Body of pancreas (tissue), 4 donors: Measurements from ENCODE around the gene HSP90B1. TPM values are rescaled to one million over a fixed set of nuclear protein-coding genes. Genes with fewer than 3 reads are reported as not detected.

Source experiments
- ATAC-seq: fragments of 150-250 bp; one replicate; pipeline ENCODE4 v1.9.1; 2016
- DNase-seq, 4 donors: peaks; one replicate each; pipeline ENCODE4 v3.0.0-alpha.2; 2019
- H3K27ac ChIP-seq, 4 donors: fragments of 200-600 bp; sonication (generic); 1 replicate in 3 of 4; 2 replicates in 1 of 4; pipeline versions ENCODE4 v1.5.1 to v1.6.1; 2016 to 2019; ENCODE audit warnings: mild to moderate bottlenecking in 1 of 4, mixed read lengths in 1 of 4, moderate library complexity in 1 of 4
- H3K27me3 ChIP-seq, 2 donors: fragments of 200-600 bp; sonication (generic); one replicate each; pipeline ENCODE4 v1.6.0; 2016; ENCODE audit warnings: mild to moderate bottlenecking in 1 of 2
- H3K36me3 ChIP-seq, 2 donors: fragments of 200-600 bp; sonication (generic); replicated peaks in 1 of 2; 2 replicates each; pipeline ENCODE4 v1.5.1; 2016; ENCODE audit warnings: low read depth in 2 of 2; ENCODE audit not compliant: insufficient read depth in 1 of 2
- H3K4me1 ChIP-seq: fragments of 200-600 bp; sonication (generic); one replicate; pipeline ENCODE4 v1.6.0; 2016
- H3K4me3 ChIP-seq, 2 donors: fragments of 200-600 bp; sonication (generic); 1 replicate in 1 of 2; 2 replicates in 1 of 2; pipeline ENCODE4 v1.5.1; 2016 to 2019
- H3K9me3 ChIP-seq, 3 donors: fragments of 200-600 bp; sonication (generic); 1 replicate in 2 of 3; 2 replicates in 1 of 3; pipeline ENCODE4 v1.5.1; 2016
- POLR2A ChIP-seq, 3 donors: fragments of 450-650 bp; IDR thresholded peaks; one replicate each; pipeline ENCODE4 v1.6.1; 2016; ENCODE audit warnings: antibody characterized with exemption in 3 of 3, mild to moderate bottlenecking in 2 of 3
- WGBS, 2 donors: methylation state at CpG; one replicate each; pipeline ENCODE4 v1.1.5; 2017; 5-methylcytosine and 5-hydroxymethylcytosine counted together
- intact Hi-C: fragments of 100-400 bp; cut with DNase I; formaldehyde crosslinking; loops from one replicate; pipeline ENCODE4 v1.15.1; 2023
- total RNA-seq, 2 donors: library from RNA; depleted of rRNA; stranded (reverse); fragments of >200 nt; gene quantifications; one replicate each; pipeline ENCODE4 v1.1.0, GENCODE V29; 2016
- TF ChIP-seq, protein P1 (sequence below), 7 experiments: fragments of 450-650 bp in 4 of 7; fragments of 200-600 bp in 3 of 7; sonication (generic) in 3 of 7; IDR thresholded peaks; one replicate each; pipeline ENCODE4 v1.5.1; 2016 to 2019; ENCODE audit warnings: antibody characterized with exemption in 7 of 7

Gene HSP90B1
- total RNA-seq, 2 donors from 2014 or later, result 216 to 628 TPM

DNA sequence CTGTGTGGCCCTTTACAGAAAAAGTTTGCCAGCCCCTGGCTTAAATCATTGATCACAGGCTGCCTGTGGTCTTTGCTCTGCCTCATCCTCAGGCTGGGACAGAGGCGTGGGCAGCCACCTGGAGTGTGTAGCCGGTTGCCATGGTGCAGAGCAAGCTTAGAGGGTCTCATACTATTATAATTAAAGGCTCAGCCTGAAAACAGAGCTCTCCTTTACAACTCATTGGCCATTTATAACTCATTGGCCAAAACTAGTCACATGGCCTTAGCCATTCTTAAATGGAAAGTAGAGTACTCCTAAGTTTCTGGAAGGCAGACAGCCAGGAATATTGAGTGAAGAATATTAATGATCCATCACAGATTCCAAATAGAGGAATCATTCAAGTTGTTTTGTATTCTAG is 3.0 kb downstream of the HSP90B1 start:
- WGBS, 2 donors, result 33 to 79% methylated on average over 2 of the region's 2 CpGs
- ATAC-seq (no peak), DNase-seq (no peak)
- Histone ChIP-seq H3K4me1 (peaks cover 67% of the 10 kb centered on the region), H3K4me3 (no peak overlapping the region), H3K36me3 (peaks cover 0 to 19% of the 10 kb centered on the region in 2 donors), H3K9me3 (no peaks in the 10 kb centered on the region), H3K27ac (no peak overlapping the region), H3K27me3 (no peaks in the 10 kb centered on the region)
- intact Hi-C loops, result no loop called here
- TF ChIP-seq, protein P1, sequence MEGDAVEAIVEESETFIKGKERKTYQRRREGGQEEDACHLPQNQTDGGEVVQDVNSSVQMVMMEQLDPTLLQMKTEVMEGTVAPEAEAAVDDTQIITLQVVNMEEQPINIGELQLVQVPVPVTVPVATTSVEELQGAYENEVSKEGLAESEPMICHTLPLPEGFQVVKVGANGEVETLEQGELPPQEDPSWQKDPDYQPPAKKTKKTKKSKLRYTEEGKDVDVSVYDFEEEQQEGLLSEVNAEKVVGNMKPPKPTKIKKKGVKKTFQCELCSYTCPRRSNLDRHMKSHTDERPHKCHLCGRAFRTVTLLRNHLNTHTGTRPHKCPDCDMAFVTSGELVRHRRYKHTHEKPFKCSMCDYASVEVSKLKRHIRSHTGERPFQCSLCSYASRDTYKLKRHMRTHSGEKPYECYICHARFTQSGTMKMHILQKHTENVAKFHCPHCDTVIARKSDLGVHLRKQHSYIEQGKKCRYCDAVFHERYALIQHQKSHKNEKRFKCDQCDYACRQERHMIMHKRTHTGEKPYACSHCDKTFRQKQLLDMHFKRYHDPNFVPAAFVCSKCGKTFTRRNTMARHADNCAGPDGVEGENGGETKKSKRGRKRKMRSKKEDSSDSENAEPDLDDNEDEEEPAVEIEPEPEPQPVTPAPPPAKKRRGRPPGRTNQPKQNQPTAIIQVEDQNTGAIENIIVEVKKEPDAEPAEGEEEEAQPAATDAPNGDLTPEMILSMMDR (IDR thresholded peaks at IDR 0.05), result no peak
- no peak for TF ChIP-seq POLR2A (IDR thresholded peaks at IDR 0.05)

DNA sequence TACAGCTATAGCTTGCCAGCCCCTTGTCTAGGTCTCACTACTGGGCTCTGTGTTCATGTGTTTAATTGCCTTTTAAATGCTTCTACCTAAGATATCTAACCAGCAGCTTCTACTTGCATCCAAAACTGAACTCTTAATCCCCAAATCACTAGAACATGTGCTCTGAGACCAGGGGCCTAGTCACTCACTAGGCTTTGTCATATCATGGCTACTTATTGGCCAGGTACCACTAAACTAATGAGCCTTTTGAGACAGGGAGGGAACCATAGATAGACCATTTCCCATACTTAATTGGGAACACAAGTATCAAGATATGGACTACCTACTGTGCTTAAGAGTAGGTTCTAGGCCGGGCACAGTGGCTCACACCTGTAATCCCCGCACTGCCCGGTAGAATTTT is 6.5 kb downstream of the HSP90B1 start:
- DNase-seq (no peak), ATAC-seq (no peak)
- Histone ChIP-seq H3K27me3 (no peaks in the 10 kb centered on the region), H3K9me3 (no peaks in the 10 kb centered on the region), H3K36me3 (peaks cover 0 to 42% of the 10 kb centered on the region in 2 donors), H3K27ac (no peak overlapping the region), H3K4me1 (peaks cover 54% of the 10 kb centered on the region), H3K4me3 (no peak overlapping the region)
- intact Hi-C loops, result no loop called here
- TF ChIP-seq, protein P1 (IDR thresholded peaks at IDR 0.05), result no peak
- TF ChIP-seq POLR2A (IDR thresholded peaks at IDR 0.05), result no peak
- 78 to 79% methylated on average over 3 of the region's 3 CpGs for WGBS, 2 donors

DNA sequence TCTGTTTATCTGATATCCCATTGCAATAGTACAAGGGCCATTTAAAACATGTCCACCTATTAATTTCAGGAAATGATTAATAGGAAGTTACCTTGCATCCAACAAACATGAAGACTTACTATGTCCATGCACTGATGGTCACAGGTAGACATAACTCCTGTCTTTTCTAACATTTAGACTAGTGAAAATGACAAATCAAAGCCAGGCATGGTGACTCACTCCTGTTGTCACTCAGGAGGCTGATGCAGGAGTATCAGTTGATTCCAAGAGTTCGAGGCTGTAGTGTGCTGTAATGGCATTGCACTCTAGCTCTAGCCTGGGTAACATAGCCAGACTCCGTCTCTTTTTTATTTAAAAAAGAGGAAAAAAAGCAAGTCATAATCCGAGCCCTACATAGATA is 14.8 kb downstream of the HSP90B1 start:
- TF ChIP-seq POLR2A (IDR thresholded peaks at IDR 0.05), result no peak
- TF ChIP-seq, protein P1 (IDR thresholded peaks at IDR 0.05), result no peak
- ATAC-seq (no peak), DNase-seq (no peak)
- H3K4me3 ChIP-seq, result no peak overlapping the region
- intact Hi-C loops, result no loop called here
- H3K36me3 ChIP-seq, result peaks cover 12 to 66% of the 10 kb centered on the region in 2 donors
- H3K4me1 ChIP-seq, result no peaks in the 10 kb centered on the region
- H3K27me3 ChIP-seq, result no peaks in the 10 kb centered on the region
- 83 to 86% methylated on average over 3 of the region's 3 CpGs for WGBS, 2 donors
- no peaks in the 10 kb centered on the region for H3K9me3 ChIP-seq
- no peak overlapping the region for H3K27ac ChIP-seq

DNA sequence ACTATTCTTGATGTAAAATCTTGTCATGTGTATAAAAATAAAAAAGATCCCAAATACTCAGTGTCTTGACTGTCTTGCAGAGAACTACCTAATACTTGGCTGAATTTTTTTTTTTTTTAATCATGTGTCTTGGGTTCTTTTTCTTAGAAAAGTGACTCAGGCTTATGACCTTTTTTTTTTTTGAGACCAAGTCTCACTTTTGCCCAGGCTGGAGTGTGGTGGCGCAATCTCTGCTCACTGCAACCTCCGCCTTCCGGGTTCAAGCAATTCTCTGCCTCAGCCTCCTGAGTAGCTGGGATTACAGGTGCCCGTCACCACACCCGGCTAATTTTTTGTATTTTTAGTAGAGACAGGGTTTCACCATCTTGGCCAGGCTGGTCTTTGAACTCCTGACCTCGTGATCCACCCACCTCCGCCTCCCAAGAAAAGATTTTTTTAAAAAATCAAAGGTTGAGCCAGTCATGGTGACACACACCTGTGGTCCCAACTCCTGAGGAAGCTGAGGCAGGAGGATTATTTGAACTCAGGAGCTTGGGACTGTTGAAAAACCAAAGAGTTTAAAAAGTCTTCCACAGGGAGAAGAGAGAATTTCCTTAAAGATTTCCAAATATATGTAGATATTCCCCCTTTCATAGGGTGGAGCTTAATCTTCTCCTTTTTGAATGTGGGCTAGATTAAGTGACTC is 17.8 kb downstream of the HSP90B1 start:
- Histone ChIP-seq H3K9me3 (no peaks in the 10 kb centered on the region), H3K4me3 (no peak overlapping the region), H3K27me3 (no peaks in the 10 kb centered on the region), H3K36me3 (peaks cover 16 to 53% of the 10 kb centered on the region in 2 donors), H3K4me1 (no peaks in the 10 kb centered on the region), H3K27ac (no peak overlapping the region)
- DNase-seq (no peak), ATAC-seq (no peak)
- WGBS, 2 donors, result 90 to 91% methylated on average over 7 of the region's 7 CpGs
- TF ChIP-seq, protein P1 (IDR thresholded peaks at IDR 0.05), result no peak
- no peak for TF ChIP-seq POLR2A (IDR thresholded peaks at IDR 0.05)
- intact Hi-C loops, result no loop called here
